Thyroid gland (tissue), 4 donors: ENCODE data around the gene PRAC1.

Experiments used
- CTCF ChIP-seq, 6 experiments: fragments of 200-600 bp in 3 of 6; fragments of 450-650 bp in 3 of 6; sonication (generic) in 3 of 6; IDR thresholded peaks; one replicate each; pipeline ENCODE4 v1.5.1; 2016 to 2019; ENCODE audit warnings: antibody characterized with exemption in 6 of 6, mild to moderate bottlenecking in 2 of 6, inconsistent platforms in 1 of 6, moderate library complexity in 1 of 6
- POLR2A ChIP-seq, 2 donors: fragments of 450-650 bp; IDR thresholded peaks; one replicate each; pipeline ENCODE4 v1.6.1; 2017; ENCODE audit warnings: antibody characterized with exemption in 2 of 2, mild to moderate bottlenecking in 2 of 2, moderate library complexity in 1 of 2

GRCh38 chr17:48735062-48735351 lies 12.7 kb upstream of the PRAC1 start:
- TF ChIP-seq CTCF (IDR thresholded peaks at IDR 0.05) (no peak), POLR2A (IDR thresholded peaks at IDR 0.05) (no peak)
